Stimulated activated CD8-positive, alpha-beta memory T cell treated with anti-CD3 and anti-CD28 coated beads, Interleukin-2, amount 100 ng/mL, for 48 hours (primary cell): ENCODE data around the gene RPGRIP1L.

Experiments used
- DNase-seq, 2 donors: peaks; one replicate each; pipeline ENCODE4 v3.0.0-alpha.2; 2020; ENCODE audit warnings: low read depth in 2 of 2

RPGRIP1L gene

DNA sequence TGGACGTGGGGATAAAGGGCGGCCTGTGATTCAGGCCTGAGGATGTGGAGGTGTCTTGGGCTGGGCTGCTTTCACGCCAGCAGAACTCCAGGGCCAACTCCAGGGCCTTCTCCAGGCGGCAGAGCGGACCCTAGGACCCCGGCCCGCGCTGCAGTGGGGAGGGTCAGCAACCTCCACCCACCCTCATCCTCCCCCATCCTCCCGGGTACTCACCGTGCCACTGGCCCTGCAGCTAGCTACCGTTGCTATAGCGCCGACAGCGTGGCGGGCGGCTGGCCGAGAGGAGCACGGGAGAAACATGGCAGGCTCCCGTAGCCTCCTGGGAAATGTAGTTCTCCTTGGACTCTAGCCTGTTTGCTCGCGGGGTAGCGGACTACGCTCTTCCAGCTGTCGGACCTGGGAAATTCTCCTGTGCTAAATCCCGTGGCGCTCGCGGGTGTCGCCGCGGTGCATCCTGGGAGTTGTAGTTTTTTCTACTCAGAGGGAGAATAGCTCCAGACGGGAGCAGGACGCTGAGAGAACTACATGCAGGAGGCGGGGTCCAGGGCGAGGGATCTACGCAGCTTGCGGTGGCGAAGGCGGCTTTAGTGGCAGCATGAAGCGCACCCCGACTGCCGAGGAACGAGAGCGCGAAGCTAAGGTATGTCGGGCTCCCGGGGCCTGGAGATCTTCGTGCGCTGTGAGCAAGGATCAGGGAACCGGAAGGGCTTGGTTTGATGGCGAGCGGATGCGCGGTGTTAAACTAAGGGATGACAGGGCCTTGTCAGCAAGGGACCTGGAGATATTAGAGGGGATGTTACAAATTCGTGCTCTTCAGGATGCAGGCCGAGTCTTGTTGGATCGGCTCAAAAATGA is at the start of gene RPGRIP1L, which contains the start of gene FTO:
Gene RPGRIP1L, minus strand, starts transcription at position 270 of the 855 bp plus-strand sequence. CDS start 3,136 bp downstream, outside the sequence.
Gene FTO, plus strand, starts transcription at position 567 of the 855 bp plus-strand sequence.
- peak; percentile 92 to 97 for DNase-seq

- no peak for DNase-seq
These were observed 49.8 kb upstream of the RPGRIP1L start for GRCh38 chr16:53753431-53753830.

DNA sequence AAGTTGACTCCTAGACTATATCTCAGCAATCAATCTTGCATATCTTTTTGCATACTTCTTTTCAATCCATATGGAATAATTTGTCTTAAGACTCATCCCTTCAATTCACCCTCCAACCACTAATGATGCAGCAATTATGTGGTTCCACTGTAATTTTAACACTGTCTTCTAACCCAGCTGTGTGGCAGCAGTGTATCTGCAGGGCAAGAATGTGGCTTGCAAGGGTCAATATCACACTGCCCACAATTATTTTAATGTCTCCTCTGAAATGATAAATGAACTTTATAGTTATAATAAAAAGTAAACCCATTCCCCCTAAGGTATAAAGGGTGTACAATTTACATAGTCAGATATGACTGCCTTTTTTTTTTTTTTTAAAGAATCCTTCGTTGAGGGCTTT is 48.9 kb upstream of the RPGRIP1L start:
- no peak for DNase-seq

DNA sequence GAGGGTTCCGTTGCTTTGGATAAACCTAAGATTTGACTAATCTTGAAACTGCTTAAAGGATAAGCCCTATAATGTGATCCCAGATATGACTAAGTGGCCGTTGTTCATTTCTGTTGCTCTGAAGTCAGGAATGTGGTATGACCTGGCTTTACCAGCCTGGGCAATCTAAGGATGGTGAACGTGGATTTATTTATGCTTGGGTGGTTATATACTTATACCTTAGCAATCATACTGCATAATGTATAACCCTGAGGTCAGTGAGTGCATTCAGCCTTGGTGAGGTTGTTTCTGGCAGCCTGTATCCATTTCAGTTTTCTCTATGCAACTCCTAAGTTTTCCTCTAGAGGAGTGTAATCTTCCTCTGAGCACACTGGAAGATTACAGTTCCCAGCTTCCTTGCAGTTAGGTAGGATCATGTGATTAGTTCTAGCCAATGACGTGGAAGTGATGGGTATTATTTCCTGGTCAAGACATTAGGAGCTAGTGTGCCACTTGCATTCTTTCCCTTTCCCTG is 42.2 kb upstream of the RPGRIP1L start:
- DNase-seq: no peak

DNA sequence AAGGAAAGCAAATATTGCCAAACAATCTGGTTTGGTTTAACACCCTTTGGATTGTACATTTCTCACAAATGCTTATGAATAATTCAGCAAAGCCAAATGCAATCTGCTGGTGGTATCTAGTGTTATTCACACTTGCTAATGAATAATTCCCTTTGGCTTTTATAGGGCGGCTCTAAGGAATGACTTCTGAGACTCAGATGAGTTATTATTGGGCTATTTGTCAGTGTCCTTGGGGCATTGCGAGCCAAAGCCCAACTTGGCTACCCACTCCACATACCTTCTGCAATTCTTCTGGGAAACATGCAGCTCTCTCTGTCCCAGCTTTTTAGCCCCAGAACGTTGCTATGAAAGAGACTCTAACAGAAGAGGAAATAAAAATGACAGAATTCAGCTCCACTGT is 41.4 kb upstream of the RPGRIP1L start:
- no peak for DNase-seq

GRCh38 chr16:53744449-53744848 is 40.8 kb upstream of the RPGRIP1L start:
- DNase-seq: no peak

- no peak for DNase-seq
These were observed 39.5 kb upstream of the RPGRIP1L start for GRCh38 chr16:53743149-53743566.

DNA sequence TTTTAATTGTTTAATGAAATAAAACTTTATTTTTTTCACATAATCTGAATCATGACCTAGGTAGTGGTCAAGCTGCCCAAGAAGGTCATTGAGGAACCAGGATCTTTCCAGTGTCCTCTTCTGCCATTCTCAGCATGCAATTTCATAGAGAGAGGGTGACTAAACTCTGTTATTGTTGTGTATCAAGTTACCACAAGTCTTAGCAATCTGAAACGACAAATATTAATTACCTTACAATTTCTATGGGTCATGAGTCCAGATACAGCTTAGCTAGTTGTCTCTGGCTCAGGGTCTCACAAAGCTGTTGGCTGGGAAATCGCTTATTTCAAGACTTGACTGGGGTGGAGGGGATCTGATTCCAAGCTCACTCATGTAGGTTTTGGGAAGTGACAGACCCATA is 37.9 kb upstream of the RPGRIP1L start:
- DNase-seq: no peak

DNA sequence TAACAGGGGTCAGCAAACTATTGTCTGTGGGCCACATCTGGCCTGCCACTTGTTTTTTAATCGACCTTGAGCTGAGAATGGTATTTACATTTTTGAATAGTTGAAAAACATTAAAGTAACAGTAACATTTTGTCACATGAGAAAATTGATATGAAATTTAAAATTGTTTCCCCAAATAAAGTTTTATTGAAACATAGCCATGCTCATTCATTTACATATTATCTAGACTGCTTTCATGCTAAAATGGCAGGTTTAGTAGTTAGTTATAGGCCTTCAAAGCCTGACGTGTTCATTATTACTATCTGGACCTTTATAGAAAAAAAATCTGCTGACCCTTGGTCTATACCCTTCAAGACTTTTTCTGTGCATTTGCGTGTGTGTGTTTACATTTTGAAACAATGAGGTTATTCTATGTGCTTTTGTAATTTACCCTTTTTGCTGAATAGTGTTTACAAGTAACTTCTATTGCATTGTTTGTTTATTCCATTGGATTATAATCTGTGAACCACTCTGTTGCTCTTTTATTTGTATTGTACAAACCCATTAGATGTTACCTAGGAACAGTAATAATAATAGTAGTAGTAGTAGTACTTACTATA is 37.4 kb upstream of the RPGRIP1L start:
- DNase-seq: no peak

GRCh38 chr16:53740476-53740875 is 36.8 kb upstream of the RPGRIP1L start:
- DNase-seq: no peak

DNA sequence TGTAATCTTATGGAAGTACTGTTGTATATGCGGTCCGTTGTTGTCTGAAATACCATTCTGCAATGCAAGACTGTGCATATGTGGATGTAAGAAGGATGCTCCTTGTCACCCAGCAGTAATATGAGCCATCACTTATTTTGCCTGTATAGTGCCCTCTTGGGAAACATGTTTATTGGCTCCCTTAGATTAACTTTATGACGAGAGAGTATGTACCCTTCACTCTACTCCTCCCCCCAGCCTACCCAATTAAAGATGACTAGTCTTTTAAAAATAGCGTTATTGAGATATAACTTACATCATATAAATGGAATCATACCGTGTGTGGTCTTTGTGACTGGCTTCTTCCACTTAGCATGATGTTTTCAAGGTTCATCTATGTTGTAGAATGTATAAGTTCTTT is 33.9 kb upstream of the RPGRIP1L start:
- DNase-seq: no peak

DNA sequence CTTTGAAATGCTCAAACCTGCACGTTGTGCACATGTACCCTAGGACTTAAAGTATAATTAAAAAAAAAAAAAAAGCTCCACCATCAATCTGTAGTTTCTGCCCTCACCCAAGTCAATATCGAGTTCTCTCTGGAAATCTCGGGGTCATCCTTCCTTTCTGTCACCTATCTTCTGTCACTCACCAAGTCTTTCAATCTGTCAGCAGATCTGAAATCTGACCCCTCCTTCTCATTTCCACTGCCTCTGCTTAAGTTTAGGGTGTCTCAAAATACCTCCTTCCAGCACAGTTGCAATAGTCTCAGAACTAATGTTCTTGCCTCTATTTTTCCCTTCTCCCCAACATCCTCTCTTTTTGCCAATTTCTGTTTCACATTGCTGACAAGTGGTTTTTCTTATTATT is 32.6 kb upstream of the RPGRIP1L start:
- no peak for DNase-seq

- DNase-seq: no peak
These were observed 31.2 kb upstream of the RPGRIP1L start for GRCh38 chr16:53734908-53735307.

- DNase-seq: no peak
These were observed 28.8 kb upstream of the RPGRIP1L start for GRCh38 chr16:53732296-53732929.

- DNase-seq: no peak
These were observed 27.0 kb upstream of the RPGRIP1L start for GRCh38 chr16:53730693-53731092.

GRCh38 chr16:53726625-53727024 is 23.0 kb upstream of the RPGRIP1L start:
- DNase-seq: no peak

DNA sequence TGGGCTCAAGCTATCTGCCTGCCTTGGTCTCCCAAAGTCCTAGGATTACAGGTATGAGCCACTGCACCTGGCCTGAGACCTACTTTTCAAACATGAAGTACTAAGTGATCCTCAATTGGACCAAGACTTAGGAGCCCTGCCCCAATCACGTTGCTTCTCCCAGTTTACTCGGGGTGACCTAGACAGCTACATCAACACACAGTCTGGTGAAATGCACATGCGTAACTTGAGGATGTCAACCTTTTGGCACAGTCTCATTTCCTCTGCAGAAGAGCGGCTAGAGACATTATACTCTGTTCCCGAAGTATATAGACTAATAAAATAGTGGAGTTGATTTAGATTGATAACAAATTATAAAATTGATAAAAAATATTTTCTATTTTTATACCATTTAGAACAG is 17.4 kb upstream of the RPGRIP1L start:
- no peak for DNase-seq

DNA sequence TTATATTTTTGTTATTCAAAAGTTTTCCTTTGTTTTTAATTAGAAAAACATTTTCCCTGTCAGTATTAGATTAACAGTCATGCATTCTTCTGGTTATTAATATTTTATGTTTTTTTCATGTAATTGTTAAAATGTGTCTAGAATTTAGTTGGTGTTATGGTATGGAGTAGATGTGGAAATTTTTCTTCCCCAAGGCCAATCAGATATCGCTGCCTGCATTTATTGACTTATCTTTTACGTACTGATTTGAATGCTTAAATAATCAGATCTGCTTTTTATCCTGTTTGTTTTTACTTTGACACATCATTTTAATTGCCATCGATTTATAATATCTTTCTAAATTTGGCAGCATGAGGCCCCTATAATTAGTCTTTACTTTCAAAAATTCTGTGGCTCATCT is 13.9 kb upstream of the RPGRIP1L start:
- no peak for DNase-seq

GRCh38 chr16:53715023-53715384 is 11.3 kb upstream of the RPGRIP1L start:
- DNase-seq: no peak

GRCh38 chr16:53714205-53715022 is 10.8 kb upstream of the RPGRIP1L start:
- DNase-seq: no peak

DNA sequence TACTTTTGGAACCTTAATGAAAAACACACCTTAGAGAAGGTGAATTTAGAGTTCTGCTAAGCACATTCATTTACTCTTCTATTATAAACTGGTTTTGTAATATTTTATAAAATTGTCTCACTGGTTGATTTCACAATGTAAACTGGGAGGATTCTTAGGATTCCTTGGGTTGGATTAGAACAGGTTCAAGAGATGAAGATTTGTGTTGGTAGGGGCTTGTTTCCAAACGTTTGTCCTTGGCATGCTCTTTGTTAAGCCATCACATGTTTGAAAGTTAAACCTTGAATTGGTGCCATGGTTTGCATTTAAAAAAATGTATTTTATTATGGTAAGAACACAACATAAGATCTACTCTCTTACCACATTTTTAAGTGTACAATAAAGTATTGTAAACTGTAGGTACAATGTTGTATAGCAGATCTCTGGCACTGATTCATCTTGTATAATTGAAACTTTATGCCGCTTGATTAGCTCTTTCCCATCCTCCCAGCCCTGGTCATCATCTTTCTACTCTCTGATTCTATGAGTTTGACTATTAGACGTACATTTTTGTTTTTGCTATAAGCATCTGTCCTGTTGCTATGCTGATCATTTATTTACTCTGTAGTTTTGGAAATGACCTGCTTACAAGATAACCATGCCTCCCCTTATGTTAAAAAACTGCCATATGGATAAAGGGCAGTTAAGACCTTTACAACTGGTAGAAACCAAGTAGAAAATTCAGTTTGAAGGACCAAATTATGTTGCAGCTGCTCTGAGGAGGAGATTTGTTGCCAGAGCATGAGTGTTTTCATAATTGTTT is 9.9 kb upstream of the RPGRIP1L start:
- no peak for DNase-seq
